ENCODE data around the gene MTCH2.

The MTCH2 gene

DNA sequence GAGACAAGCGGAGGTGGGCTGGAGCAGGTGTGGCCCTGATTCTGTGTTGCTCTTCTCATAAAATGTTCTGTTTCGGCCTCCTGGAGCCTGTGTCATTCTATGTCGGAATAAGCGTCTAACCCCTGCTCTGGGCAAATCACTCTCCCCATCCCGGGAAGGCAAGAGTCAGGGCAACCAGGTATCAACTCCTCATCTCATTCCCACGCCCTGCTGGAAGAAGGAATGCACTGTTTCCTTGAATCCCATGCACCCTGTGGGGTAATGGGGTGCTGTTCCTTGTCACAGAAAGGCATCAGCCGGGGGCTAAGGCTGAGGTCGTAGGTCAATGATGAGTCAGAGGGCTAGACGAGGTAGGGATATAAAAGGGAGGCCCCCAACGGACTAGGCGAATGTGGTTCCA, 53.2 kb downstream of the MTCH2 start:
- no peak for DNase-seq

DNA sequence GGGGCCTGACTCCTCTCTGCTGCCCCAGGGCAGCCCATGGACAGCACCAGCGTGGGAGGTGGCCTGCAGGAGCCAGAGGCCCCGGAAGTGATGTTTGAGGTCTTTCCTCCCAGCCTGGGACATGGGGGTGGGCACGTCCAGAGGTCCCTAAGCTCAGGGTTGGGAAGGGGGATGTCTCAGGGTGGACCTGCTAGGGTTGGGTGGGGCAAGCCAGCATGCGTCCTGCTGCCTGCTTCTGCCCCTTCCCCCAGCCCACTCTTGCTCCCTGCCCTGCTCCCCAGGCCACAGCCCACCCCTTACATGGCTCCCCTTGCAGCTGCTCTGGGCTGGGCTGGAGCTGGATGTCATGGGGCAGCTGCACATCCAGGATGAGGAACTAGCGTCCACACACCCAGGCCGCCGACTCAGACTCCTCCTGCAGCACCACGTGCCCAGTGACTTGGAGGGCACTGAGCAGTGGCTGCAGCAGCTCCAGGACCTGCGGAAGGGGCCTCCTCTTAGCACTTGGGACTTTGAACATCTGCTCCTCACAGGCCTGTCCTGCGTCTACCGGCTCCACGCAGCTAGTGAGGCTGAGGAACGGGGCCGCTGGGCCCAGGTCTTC, 54.5 kb downstream of the MTCH2 start:
- DNase-seq, result no peak

DNA sequence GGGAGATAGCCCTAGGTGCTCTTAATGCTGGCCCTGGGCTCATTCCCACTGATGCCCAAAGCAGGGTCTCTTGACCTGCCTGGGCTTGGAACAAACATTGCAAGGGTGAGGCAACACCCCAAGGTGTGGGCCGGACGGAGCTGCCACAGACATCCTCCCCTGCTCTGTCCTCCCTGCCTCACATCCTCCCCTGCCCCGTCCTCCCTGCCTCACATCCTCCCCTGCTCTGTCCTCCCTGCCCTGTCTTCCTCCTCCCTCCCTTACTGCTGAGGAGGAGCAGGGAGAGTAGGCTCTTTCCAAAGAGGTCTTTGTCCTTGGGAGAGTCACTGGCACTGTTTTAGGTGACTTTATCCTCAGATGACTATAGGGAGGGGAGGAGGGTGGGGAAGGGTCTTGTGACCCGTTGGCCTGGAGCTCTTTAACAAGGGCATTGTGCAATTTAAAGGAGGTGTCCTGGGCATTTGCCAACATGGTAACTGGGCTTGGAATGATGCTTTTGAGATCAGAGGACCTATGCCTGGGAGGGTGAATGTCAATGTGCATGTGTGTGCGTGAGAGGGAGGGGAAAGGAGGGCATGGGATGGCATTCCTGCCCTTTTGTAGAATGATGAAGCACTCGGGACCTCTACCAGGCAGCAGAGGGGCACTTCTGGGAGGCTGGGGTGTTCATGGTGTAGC, 55.2 kb downstream of the MTCH2 start:
- DNase-seq, result no peak

DNA sequence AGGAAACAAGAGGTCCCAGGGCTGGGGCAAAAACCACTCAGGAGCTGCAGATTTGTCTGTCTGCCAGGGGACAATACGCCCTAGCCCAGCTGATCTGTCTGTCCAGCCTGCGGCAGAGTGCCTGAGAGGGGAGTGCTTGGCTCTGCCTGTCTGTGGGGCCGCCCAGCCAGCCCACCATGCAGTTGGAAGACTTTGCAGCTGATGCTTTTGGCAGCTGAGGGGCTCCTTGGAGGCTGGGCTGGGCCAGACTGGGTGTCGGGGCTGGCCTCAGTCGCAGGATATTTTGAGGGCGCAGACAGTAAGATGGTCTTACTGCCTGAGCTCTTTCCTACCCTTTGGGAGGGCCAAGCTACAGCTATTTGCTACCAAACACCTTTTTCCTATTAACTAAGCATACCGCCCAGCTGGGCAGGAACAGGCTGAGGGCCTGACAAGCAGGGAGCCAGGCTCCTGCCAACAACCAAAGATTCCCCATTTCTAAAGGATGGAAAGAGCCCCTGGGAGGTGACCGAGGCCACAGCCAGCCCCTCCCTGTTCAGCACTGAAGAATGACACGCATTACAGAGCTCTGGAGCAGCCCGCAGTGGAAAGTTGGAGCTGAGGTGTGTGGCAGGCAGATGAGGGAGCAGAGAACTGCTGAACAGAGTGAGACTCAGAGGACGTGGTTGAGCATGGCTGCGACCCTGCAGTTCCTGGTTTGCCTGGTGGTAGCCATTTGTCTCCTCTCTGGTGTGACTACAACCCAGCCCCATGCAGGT, 56.1 kb downstream of the MTCH2 start, which contains the start of gene FAM180B:
Gene FAM180B, plus strand, starts transcription at position 581 of the 758 bp plus-strand sequence. Its CDS starts 91 bp downstream, at position 672.
- no peak for DNase-seq

DNA sequence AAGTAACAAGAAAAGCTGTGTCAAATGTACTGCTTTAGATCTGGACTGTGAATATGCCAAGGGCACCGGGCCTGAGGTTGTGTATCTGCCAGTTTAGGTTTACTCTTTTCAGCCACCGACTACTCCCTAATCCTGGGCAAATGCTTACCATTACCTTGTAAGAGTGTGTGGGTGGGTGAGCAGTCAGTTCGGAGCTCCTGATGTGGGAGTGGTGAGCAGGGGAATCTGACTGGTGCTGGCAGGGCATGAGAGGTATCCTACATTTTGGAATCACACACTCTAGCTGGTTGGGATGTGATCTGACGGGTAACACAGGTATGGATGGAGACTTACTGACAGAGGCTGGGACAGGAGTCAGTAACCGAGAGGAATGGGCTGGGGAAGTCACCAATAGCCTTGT, 58.5 kb downstream of the MTCH2 start:
- DNase-seq, result no peak

DNA sequence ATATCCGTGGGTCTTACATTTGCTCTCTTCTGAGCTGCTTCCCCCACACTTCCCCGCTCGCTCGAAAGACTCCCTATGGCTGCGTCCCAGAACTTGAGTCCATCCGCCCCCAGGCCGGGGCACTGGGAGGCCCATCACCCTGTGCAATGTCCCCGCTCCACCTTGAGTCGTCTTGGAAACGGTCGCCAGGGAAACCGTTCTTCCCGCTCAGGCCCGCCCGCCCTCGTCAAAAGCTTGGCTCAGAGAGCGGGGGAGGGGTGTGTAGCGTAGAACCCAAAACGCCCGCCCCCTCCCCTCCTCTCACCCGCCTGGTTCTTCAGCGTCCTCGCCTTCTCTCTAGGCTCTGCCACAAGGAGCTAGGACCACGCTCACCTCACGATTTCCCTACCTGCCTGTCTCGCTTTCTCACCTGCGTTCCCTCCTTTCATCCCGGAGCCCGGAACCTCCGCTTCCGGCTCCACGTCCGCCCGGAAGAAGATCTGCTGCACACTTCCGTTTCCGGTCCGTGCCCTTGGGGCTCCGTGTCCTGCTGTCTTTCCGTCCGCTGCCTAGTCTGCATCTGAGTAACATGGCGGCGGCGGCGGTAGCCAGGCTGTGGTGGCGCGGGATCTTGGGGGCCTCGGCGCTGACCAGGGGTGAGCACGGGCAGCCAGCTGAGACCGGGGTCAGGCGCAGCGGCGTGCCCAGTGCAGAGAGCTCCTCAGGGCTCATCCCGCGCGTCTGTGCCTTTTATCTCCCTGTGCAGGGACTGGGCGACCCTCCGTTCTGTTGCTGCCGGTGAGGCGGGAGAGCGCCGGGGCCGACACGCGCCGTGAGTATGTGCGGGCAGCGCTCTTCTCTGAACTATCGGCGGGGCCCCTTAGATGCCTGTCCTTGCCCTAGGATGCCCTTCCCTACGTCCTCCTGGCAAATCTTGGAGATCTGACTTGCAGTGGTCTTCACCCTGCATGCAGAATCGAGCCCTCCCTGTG, 63.5 kb downstream of the MTCH2 start, which contains the start of the genes KBTBD4 and NDUFS3:
Gene KBTBD4, minus strand, starts transcription at position 447 of the 971 bp plus-strand sequence. Its CDS starts 19 bp downstream, at position 428.
Gene NDUFS3, plus strand, starts transcription at position 551 of the 971 bp plus-strand sequence. Its CDS starts 18 bp downstream, at position 569.
- DNase-seq, result peak; percentile 96

DNA sequence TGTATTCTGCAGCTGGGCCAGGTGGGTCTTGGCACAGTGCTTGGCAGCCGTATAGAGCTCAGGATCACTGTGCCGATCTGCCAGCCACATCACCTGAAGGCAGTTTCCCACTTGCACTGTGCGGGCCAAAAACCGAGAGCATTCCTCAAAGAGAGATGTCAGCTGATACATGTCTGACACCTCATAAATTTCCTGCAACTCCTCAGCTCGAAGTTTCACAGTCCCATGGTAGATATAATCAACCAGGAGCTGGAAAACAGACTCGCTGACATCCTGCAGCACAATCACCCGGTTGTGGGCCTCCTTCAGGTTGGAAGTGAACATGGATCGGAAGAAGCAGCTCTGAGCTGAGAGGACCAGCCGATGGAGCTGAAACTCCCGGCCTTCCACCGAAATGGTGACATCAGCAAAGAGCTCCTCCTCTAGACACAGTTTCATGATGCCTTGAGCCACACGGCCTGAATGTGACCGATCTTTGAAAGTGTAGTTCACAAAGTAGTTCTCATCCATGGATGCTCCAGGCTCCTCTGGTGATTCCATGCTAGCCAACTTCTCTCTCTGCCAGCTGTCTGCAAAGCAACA, 64.8 kb downstream of the MTCH2 start:
- no peak for DNase-seq

DNA sequence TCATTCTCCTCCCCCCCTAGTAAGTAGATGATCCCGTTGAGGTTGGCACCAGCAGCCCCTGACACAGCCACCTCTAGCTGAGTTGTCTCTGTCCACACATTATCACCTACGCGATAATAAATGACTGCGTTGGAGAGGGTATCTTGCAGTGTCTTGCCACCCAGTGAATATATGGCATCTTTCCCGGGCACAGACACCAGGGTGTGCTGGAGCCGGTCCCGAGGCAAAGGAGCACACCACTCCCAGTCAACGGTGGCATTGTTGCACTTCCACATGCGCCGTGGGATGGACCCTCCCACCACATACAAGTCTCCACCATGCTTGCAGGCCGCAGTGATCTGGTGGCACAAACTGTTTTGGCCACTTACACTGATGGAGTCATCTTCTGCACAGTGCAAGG, 69.0 kb downstream of the MTCH2 start:
- DNase-seq, result no peak

DNA sequence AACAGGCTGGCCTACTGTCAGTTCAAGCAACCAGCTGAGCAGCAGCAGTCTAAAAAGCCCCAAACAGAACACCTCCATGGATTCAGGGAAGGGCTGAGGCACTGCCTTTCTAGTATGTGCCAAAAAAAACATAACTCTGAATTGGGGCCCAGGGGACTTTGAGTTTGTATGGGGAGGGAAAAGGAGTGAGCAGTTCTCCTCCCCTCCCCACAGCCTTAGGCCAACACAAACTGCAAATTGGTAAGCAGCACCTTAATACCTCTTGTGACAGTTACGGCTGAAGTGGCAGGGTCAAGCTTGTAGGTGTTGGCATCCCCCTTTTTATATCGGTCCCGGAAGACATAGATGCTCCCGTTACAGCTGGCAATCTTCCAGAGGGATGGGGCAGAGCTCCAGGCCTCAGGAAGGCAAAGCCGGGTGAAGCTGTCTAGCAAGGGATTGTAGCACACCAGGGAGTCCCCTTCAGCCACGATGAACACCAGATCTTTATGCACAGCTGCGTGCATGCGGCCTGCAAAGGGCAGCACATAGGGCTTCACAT, 69.6 kb downstream of the MTCH2 start:
- no peak for DNase-seq

DNA sequence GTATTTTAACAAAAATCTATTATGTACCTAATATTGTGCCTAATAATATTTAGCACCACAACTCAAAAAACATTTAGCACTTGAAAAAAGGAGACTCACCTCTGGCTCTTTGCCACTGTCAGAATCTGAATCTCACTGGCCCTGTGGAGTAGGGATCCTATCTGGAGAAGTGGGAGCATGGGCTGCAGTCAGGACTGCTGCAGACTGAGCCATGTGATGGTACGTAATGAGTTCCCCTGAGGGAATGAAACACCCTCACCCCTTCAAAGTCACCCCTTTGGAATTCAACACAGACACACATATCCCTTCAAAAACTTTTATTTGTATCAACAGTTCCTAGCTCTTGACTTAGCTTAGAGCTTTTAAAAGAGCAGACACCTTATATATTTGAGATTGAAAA, 70.5 kb downstream of the MTCH2 start:
- DNase-seq, result no peak

DNA sequence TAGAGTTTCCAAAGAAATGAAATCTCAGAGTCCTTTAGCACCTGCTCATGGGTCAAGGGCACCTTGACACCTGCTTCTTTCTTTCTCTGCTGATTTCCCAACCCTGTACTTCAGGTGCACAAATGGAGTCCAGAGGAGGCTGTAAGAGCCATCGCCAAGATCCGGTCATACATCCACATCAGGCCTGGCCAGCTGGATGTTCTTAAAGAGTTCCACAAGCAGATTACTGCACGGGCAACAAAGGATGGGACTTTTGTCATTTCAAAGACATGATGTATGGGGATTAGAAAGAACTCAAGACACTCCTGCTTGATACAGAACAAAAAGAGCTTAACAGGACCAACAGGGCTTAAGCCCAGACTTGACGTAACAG, 71.0 kb downstream of the MTCH2 start:
- DNase-seq, result no peak

DNA sequence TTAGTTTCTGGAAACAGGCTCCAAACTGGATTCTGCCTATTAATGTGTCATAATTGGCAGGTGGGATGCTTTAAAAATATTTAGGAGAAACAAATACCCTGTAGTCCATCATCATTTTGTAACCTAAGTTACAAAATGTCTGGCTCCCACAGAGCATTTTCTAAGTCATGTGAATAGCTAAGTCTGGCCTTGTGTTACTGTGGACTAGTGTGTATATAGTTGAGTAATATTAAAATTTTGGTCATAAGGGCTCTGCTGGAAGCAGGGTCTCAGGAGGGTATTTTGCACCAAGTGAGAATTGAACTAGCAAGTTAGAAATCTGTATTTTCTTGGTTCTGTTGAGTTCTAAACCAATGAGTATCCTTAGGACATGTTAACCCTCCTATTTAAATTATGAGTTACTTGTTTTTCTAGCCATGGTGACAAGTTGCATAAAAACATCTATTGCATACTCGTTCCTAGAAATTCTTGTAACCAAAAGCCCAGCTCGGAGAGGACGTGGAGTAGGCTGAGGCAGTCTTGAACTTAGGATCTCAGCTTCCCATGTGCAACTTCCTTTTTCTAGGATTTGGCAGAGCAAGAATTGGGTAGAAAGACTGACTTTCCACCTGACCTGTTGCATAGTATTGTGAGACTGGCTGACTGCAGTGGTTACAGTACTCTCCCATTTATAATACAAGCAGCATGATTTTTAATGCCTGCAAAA, 71.6 kb downstream of the MTCH2 start:
- DNase-seq, result no peak

DNA sequence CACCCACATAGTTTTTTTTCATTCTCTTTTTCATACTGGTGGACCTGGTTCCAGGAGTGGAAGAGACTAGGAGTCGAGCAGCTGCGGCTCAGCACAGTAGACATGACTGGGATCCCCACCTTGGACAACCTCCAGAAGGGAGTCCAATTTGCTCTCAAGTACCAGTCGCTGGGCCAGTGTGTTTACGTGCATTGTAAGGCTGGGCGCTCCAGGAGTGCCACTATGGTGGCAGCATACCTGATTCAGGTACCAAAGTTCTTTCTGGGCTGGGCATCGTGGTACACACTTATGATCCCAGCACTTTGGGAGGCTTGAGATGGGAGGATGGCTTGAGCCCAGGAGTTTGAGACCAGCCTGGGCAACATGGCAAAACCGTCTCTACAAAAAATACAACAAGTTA, 72.7 kb downstream of the MTCH2 start:
- no peak for DNase-seq

Data from activated effector memory CD4-positive, alpha-beta T cell treated with anti-CD3 and anti-CD28 coated beads, Interleukin-2, amount 50 U/mL, for 16 hours (primary cell).